Progenitor cell of endocrine pancreas (in vitro differentiated cells): ENCODE measurements around the gene TPX2. TPM values are rescaled to one million over a fixed set of nuclear protein-coding genes. Genes with fewer than 3 reads are reported as not detected.

Source experiments
- DNase-seq: peaks from one replicate; pipeline ENCODE4 v3.0.0; 2021; ENCODE audit warnings: low spot score; ENCODE audit not compliant: unreplicated experiment
- H3K27ac Mint-ChIP-seq: 2 replicates; pipeline ENCODE4 v1.8.0; 2021; ENCODE audit warnings: mild to moderate bottlenecking, moderate library complexity, mixed read lengths
- H3K27me3 Mint-ChIP-seq: 2 replicates; pipeline ENCODE4 v1.8.0; 2021; ENCODE audit warnings: mixed read lengths
- H3K36me3 Mint-ChIP-seq: 2 replicates; pipeline ENCODE4 v1.8.0; 2022; ENCODE audit warnings: mixed read lengths; ENCODE audit not compliant: insufficient read depth
- H3K4me1 Mint-ChIP-seq: 2 replicates; pipeline ENCODE4 v1.8.0; 2021; ENCODE audit warnings: low read depth, mixed read lengths
- H3K4me3 Mint-ChIP-seq: 2 replicates; pipeline ENCODE4 v1.8.0; 2021; ENCODE audit warnings: low read depth, mild to moderate bottlenecking, moderate library complexity, mixed read lengths
- H3K9me3 Mint-ChIP-seq: 2 replicates; pipeline ENCODE4 v1.8.0; 2021; ENCODE audit warnings: low read depth, mixed read lengths
- total RNA-seq: library from RNA; stranded (reverse); gene quantifications from 2 replicates; pipeline ENCODE4 v1.2.1, GENCODE V29; 2021
- TF ChIP-seq, protein P1 (sequence below): fragments of 200-600 bp; sonication (generic); IDR thresholded peaks from one replicate; pipeline ENCODE4 v1.5.0; 2021; ENCODE audit warnings: antibody characterized with exemption, mild to moderate bottlenecking; ENCODE audit not compliant: unreplicated experiment

TPX2 gene
- total RNA-seq, 1 donor from 2014 or later = 77.0 TPM

DNA sequence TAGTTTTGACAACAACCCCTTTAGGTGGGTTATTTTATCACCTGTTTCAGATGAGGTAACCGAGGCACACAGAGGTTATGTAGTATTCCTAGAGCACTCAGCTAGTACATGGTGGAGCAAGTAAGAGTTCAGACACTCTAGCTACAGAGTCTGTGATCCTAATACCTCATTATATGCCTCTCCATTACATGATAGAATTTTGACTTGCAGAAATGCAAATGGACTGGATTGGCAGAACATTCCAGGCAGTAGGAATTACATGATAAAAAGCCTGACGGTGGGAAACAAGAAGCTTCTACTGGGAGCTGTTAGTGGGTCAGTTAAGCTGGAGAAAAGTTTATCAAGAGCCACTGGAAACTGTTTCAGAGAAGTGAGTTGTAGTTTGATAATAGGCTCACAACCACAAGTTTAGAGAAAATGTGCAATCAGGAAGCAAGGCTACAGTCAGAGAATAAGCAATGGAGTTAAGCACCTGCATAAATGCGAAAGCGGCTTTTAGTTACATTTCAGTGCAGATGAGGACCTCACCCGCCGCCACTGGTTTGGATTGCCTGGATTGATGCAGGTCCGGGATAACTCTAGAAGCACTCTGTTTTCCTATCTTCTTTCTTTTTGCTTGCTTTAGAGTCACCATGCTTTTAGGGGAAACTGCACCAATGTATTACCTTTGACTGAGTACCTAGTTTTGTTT, 45.4 kb downstream of the TPX2 start:
- no peaks in the 10 kb centered on the region for H3K27me3 Mint-ChIP-seq
- TF ChIP-seq, protein P1, sequence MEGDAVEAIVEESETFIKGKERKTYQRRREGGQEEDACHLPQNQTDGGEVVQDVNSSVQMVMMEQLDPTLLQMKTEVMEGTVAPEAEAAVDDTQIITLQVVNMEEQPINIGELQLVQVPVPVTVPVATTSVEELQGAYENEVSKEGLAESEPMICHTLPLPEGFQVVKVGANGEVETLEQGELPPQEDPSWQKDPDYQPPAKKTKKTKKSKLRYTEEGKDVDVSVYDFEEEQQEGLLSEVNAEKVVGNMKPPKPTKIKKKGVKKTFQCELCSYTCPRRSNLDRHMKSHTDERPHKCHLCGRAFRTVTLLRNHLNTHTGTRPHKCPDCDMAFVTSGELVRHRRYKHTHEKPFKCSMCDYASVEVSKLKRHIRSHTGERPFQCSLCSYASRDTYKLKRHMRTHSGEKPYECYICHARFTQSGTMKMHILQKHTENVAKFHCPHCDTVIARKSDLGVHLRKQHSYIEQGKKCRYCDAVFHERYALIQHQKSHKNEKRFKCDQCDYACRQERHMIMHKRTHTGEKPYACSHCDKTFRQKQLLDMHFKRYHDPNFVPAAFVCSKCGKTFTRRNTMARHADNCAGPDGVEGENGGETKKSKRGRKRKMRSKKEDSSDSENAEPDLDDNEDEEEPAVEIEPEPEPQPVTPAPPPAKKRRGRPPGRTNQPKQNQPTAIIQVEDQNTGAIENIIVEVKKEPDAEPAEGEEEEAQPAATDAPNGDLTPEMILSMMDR = no peak
- peaks cover 17% of the 10 kb centered on the region for H3K36me3 Mint-ChIP-seq
- no peak overlapping the region for H3K27ac Mint-ChIP-seq
- no peak overlapping the region for H3K4me3 Mint-ChIP-seq
- DNase-seq = no peak
- H3K9me3 Mint-ChIP-seq = no peaks in the 10 kb centered on the region
- no peaks in the 10 kb centered on the region for H3K4me1 Mint-ChIP-seq

DNA sequence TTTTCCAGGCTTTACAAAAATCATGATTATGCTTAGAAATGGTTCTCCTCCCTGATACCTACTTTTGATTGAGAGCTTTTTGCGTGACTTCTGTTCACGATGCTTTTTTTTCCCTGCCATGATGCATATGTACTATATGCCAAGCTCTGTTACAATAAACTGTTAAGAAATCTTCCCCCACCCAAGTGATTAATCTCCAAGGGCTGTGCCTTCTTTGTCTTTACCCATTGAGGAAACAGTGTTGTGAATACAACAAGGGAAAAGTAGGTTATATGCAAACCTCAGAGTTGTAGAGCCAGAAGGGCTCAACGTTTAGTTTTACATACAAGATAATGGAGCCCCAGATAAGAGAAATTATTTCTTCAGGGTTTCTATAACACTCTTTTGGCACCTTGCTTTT, 46.0 kb downstream of the TPX2 start:
- Mint-ChIP-seq H3K36me3 (peaks cover 15% of the 10 kb centered on the region), H3K27me3 (no peaks in the 10 kb centered on the region), H3K4me1 (no peaks in the 10 kb centered on the region), H3K9me3 (no peaks in the 10 kb centered on the region), H3K27ac (no peak overlapping the region), H3K4me3 (no peak overlapping the region)
- no peak for DNase-seq
- TF ChIP-seq, protein P1 = no peak

DNA sequence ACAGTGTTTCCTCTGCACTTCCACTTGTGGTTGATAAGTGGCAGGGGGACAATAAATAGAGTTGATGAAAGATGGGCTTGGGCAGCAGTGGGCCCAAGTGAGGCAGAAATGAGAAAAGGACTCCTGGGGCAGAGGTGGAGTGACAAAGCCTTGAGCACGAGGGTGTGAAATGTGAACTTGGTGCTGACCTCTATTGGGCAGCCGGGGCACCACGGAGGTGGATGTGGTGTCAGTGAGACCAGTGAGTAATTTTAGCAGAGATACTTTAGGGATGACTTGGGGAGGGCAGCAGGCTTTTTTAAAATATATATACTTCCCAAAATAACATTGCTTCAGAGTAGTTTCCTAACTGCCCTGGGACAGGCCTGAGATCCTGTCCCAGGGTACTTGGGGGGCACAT, 49.5 kb downstream of the TPX2 start:
- TF ChIP-seq, protein P1 = peak; percentile 29
- no peak overlapping the region for H3K4me3 Mint-ChIP-seq
- H3K27me3 Mint-ChIP-seq = no peaks in the 10 kb centered on the region
- H3K36me3 Mint-ChIP-seq = peaks cover 13% of the 10 kb centered on the region
- no peaks in the 10 kb centered on the region for H3K9me3 Mint-ChIP-seq
- H3K27ac Mint-ChIP-seq = no peak overlapping the region
- DNase-seq = no peak
- H3K4me1 Mint-ChIP-seq = no peaks in the 10 kb centered on the region

DNA sequence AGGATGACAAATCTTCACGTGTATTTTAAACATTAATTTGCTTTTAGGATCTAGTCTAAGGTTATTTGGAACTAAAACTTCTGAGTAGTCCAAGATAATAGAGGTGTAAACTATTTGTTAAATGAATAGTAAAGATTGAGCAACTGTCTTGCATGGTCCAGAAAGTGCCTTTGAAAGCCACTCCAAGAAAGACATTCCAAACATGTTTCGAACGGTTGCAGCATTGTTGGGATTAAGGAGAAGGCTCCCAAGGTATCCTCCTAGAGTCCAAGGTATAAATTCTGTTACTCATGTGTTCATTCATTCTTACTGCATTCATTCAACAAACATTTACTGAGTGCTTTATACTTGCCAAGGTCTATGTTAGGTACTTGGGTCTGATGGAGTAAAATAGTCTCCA, 51.3 kb downstream of the TPX2 start:
- Mint-ChIP-seq H3K27me3 (no peaks in the 10 kb centered on the region), H3K9me3 (no peaks in the 10 kb centered on the region), H3K4me3 (no peak overlapping the region), H3K4me1 (no peaks in the 10 kb centered on the region), H3K36me3 (peaks cover 15% of the 10 kb centered on the region), H3K27ac (no peak overlapping the region)
- no peak for DNase-seq
- TF ChIP-seq, protein P1 = no peak

DNA sequence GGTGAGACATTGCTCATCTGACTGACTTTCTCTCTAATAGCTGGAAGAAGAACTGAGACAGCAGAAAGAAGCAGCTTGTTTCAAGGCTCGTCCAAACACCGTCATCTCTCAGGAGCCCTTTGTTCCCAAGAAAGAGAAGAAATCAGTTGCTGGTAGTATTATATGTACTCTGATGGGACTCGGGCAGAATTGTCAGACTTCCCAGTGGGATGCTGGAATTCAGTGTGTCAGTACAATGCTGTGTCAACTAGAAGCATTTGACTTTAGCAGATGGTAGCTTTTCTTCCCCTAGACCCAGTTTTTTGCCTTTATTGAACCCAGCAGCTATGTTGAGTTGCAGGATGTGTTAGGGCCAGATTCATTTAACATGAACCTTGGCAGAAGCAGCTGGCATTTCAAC, 58.3 kb downstream of the TPX2 start:
- H3K4me3 Mint-ChIP-seq = no peak overlapping the region
- TF ChIP-seq, protein P1 = no peak
- no peaks in the 10 kb centered on the region for H3K27me3 Mint-ChIP-seq
- DNase-seq = no peak
- H3K27ac Mint-ChIP-seq = no peak overlapping the region
- H3K36me3 Mint-ChIP-seq = peaks cover 31% of the 10 kb centered on the region
- H3K9me3 Mint-ChIP-seq = no peaks in the 10 kb centered on the region
- peaks cover 2% of the 10 kb centered on the region for H3K4me1 Mint-ChIP-seq
